GM12873 (cell line): ENCODE measurements around the gene COG2.

Experiments
- TF ChIP-seq, protein P1 (sequence below): IDR thresholded peaks from 2 replicates; pipeline ENCODE4 v1.5.1; 2012; ENCODE audit warnings: low read depth, mild to moderate bottlenecking, moderate library complexity, low read length, control low read depth; ENCODE audit not compliant: insufficient read depth; ENCODE audit errors: missing control alignments

Gene COG2

DNA sequence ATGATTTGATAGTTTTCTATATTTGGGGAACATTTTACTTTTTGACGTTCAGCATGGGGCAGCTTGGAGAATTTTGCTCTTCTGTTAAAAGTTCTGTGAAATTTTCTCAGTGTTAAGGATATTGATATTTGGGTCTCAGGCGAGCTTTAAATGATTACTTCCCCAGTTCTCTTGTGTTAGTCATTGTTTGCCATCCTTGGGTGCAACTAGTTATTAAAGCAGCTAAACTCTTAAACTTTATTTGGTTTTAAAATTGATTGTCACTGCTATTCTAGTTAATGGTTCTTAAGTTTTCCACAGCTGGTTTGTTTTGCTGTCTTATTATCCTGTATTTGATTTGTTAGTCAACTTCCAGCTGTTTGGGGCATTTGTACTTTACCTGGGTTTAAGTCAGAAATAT is 9.0 kb downstream of the COG2 start:
- TF ChIP-seq, protein P1, sequence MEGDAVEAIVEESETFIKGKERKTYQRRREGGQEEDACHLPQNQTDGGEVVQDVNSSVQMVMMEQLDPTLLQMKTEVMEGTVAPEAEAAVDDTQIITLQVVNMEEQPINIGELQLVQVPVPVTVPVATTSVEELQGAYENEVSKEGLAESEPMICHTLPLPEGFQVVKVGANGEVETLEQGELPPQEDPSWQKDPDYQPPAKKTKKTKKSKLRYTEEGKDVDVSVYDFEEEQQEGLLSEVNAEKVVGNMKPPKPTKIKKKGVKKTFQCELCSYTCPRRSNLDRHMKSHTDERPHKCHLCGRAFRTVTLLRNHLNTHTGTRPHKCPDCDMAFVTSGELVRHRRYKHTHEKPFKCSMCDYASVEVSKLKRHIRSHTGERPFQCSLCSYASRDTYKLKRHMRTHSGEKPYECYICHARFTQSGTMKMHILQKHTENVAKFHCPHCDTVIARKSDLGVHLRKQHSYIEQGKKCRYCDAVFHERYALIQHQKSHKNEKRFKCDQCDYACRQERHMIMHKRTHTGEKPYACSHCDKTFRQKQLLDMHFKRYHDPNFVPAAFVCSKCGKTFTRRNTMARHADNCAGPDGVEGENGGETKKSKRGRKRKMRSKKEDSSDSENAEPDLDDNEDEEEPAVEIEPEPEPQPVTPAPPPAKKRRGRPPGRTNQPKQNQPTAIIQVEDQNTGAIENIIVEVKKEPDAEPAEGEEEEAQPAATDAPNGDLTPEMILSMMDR, result no peak

DNA sequence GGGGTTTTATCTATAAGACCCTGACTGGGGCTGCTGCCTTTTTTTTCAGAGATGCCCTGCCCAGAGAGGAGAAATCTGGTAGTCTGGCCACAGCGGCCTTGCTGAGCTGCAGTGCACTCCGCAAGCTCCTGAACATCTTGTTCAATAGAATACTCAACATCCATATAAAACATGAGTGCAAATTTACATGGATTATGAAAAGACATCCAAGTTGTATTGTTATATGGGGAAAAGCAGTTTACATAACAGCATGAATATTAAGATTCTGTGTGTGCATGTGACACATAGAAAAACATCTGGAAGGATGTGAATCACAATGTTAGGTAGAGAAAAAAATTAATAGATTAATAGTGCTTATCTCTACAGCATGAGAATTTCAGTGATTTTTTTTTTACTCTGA is 16.4 kb downstream of the COG2 start:
- TF ChIP-seq, protein P1, result no peak

DNA sequence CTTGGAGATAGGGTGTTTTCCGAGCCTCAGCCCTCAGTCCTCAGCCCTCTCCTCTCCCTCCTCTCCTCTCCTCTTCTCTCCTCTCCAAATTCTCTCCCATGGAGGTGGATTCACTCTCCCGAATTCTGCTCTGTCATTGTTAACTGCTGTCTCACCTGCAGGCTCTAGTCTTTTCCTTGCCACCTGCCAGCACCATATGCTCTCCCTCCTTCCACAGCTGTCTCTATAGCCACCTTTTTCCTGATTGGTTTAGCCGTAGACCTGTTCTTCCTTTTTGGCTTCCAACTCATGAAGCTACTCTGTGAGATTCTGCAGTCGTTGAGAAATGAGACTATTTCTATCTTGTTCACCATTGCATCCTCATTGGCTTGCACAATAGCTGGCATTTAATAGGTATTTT is 19.7 kb downstream of the COG2 start:
- TF ChIP-seq, protein P1, result no peak

DNA sequence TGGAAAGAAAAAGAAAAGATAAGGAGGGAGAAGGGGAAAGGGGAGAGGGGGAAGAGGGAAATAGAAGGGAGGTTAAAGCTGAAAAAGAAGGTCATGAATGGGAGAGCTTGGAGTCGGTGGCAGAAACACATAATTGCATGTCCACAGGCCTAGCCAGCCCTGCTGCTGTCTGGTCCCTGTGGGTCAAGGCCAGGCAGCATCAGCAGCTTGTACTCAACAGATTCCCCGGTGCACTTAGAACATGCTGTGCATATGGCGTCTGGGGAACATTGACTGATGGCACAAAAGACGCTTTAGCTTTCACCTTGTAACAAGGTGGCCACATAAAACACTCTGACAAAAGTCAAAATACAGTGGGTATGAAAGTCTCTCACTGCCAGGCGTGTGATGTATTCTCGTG is 25.9 kb downstream of the COG2 start:
- TF ChIP-seq, protein P1, result no peak

DNA sequence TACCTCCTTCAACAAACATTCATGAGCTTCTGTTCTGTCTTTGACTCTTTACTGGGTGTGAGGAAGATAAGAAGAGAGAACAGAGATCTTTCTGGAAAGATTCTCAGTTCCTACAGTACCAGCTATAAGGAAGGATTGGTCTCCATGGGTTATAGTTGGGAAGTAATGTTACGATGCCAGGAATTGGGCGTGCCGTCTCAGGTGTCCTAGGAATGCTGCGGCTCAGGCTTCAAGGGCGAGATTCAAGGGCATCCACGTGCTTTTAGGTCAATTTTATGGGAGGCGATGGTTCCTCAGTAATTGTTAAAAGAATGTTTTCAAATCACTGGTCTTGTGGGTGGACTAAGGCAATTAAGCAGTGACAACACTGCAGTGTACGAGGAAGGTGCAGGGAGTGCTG is 27.3 kb downstream of the COG2 start:
- TF ChIP-seq, protein P1, result no peak

DNA sequence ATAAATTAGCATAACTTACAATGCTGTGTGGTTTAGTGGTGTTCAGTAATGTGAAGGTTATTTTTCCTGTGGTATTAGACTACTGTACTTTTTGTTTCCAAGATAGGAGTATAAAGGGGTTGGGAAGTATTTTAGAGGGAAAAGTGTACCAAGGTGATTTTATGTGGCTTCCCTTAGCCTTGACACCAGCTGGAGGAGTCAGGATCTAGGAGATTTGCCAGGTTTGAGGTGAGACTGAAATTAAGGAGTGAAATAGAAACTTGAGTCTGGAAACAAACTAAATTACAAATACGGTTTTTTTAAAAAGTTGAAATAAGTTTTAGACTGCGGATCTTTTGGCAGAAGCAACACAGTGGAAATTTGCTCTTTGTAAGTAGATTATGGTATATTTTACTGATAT is 32.3 kb downstream of the COG2 start:
- TF ChIP-seq, protein P1, result no peak

DNA sequence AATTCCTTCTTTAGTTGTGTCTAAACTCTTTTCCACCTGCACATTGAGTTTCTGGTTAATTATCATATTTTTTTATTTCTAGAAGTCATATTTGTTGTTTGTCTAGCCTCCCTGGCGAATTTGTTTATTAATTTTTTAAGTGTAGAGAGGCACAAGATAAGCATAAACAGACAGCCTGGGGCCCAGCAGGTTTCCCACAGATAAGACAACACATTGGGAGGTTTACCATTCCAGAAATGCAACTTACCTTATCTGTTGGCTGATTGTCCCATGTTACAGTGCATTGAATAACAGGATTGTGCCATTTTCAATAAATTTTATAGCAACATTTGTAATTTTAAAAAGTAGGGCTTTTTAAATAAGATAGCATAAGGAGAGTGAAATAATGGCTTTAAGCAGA is 34.9 kb downstream of the COG2 start:
- TF ChIP-seq, protein P1, result no peak
